ENCODE measurements around the gene THAP4.

The THAP4 gene, protein sequence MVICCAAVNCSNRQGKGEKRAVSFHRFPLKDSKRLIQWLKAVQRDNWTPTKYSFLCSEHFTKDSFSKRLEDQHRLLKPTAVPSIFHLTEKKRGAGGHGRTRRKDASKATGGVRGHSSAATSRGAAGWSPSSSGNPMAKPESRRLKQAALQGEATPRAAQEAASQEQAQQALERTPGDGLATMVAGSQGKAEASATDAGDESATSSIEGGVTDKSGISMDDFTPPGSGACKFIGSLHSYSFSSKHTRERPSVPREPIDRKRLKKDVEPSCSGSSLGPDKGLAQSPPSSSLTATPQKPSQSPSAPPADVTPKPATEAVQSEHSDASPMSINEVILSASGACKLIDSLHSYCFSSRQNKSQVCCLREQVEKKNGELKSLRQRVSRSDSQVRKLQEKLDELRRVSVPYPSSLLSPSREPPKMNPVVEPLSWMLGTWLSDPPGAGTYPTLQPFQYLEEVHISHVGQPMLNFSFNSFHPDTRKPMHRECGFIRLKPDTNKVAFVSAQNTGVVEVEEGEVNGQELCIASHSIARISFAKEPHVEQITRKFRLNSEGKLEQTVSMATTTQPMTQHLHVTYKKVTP

GRCh38 chr2:241637018-241637794, at the start of gene THAP4, which contains the start of gene ATG4B:
Gene THAP4 (minus strand): TSS chr2:241637158. CDS start chr2:241637017, 141 bp downstream.
Gene ATG4B (plus strand): TSS chr2:241637693. CDS start chr2:241637715, 22 bp downstream.
- Mint-ChIP-seq H3K4me1 (ENCODE audit: low read depth) (peaks cover 31% of the 10 kb centered on the region), H3K27me3 (ENCODE audit: low read depth) (no peaks in the 10 kb centered on the region)

DNA sequence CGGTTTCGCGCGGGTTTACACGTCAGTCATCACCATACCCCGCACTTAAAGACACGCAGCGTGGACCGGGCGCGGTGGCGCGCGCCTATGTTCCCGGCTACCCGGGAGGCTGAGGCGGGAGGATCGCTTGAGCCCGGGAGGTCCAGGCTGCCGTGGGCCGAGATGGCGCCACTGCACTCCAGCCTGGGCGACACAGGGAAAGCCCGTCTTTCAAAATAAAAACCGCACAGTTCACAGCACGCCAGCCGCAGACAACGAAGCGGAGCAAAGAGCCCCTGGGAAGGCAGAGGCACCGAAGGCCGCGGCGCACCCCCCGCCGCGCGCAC, 49.3 kb upstream of the THAP4 start:
- Mint-ChIP-seq H3K27me3 (ENCODE audit: low read depth) (no peaks in the 10 kb centered on the region), H3K36me3 (ENCODE audit: low read depth) (peaks cover 17% of the 10 kb centered on the region), H3K9me3 (no peaks in the 10 kb centered on the region)

More at GRCh38 chr2:241637018-241637794, at the start of gene THAP4, which contains the start of gene ATG4B:
- peak within 1 kb of the TSS; percentile 95 for H3K4me3 Mint-ChIP-seq
- peaks cover 20% of the 10 kb centered on the region for H3K36me3 Mint-ChIP-seq (ENCODE audit: low read depth)
- H3K9me3 Mint-ChIP-seq: peaks cover 3% of the 10 kb centered on the region
- peak within 1 kb of the TSS; percentile 91 for H3K27ac Mint-ChIP-seq

GRCh38 chr2:241680827-241681599, 44.1 kb upstream of the THAP4 start:
- no peaks in the 10 kb centered on the region for H3K9me3 Mint-ChIP-seq
- H3K4me1 Mint-ChIP-seq (ENCODE audit: low read depth): peaks cover 18% of the 10 kb centered on the region
- H3K27ac Mint-ChIP-seq: peak overlapping the region; percentile 5
- no peaks in the 10 kb centered on the region for H3K27me3 Mint-ChIP-seq (ENCODE audit: low read depth)
- H3K36me3 Mint-ChIP-seq (ENCODE audit: low read depth): peaks cover 24% of the 10 kb centered on the region
- no peak overlapping the region for H3K4me3 Mint-ChIP-seq

More for the DNA sequence above, 49.3 kb upstream of the THAP4 start:
- H3K4me3 Mint-ChIP-seq: peak overlapping the region; percentile 89
- H3K27ac Mint-ChIP-seq: peak overlapping the region; percentile 75
- peaks cover 27% of the 10 kb centered on the region for H3K4me1 Mint-ChIP-seq (ENCODE audit: low read depth)

DNA sequence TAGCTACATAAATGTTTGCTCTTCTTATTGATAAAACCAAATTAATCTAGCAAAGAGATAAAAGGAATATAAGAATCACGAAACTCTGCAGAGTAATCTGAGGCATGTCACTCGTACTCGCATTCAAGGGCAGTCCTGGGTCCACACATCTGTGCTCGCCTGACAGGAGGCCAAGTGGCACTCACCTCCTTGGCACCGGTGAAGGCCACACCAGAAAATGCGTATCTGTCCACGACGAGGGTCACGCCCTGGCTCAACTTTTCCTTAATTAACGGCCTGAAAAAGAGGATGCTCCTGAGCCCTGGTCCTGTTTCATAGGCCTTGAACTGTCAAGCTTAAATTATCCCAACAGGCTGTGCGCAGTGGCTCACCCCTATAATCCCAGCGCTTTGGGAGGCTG, 43.1 kb upstream of the THAP4 start:
- Mint-ChIP-seq H3K27ac (no peak overlapping the region), H3K36me3 (ENCODE audit: low read depth) (peaks cover 24% of the 10 kb centered on the region), H3K4me3 (no peak overlapping the region), H3K4me1 (ENCODE audit: low read depth) (peaks cover 10% of the 10 kb centered on the region), H3K9me3 (no peaks in the 10 kb centered on the region), H3K27me3 (ENCODE audit: low read depth) (no peaks in the 10 kb centered on the region)

DNA sequence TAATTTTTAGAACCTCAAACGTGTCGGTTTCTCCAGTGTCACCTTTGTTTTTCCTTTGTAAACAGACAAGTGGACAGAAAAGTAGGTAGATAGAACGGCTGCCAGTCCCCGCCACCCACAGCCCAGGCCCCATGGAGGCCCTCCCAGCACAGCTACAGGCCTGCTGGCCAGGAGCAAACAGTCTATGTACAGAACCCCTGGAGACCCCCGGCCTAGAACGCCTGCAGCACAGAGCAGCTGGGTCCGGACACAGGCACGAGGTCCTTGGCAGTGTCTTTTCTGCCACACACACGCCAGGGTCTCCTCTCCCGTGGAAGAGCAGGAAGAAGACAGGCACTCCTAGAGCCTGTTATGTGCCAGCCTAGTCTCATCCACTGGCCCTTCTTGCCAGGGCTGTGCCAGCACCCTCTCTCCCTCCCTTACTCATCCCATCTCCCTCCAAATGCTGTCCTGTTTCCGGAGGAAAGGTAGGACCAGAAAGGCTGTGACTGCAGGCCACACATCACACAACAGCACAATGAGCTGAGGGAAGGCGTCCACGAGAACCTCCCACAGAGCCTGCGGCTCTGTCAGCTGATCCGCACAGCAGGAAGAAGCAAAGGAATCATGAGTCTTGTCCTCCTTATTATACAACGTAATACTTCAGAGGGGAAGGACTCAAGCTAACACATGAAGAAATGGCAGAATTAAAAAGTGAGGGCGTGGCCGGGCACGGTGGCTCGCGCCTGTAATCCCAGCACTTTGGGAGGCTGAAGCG, 42.0 kb upstream of the THAP4 start:
- Mint-ChIP-seq H3K4me1 (ENCODE audit: low read depth) (peaks cover 3% of the 10 kb centered on the region), H3K36me3 (ENCODE audit: low read depth) (peaks cover 19% of the 10 kb centered on the region), H3K27me3 (ENCODE audit: low read depth) (no peaks in the 10 kb centered on the region), H3K9me3 (no peaks in the 10 kb centered on the region), H3K4me3 (no peak overlapping the region), H3K27ac (no peak overlapping the region)

- peaks cover 7% of the 10 kb centered on the region for H3K4me1 Mint-ChIP-seq (ENCODE audit: low read depth)
- peaks cover 24% of the 10 kb centered on the region for H3K36me3 Mint-ChIP-seq (ENCODE audit: low read depth)
- no peak overlapping the region for H3K27ac Mint-ChIP-seq
- no peaks in the 10 kb centered on the region for H3K9me3 Mint-ChIP-seq
- H3K27me3 Mint-ChIP-seq (ENCODE audit: low read depth): no peaks in the 10 kb centered on the region
- no peak overlapping the region for H3K4me3 Mint-ChIP-seq
Observed at GRCh38 chr2:241678307-241678706, 41.3 kb upstream of the THAP4 start.

- H3K9me3 Mint-ChIP-seq: no peaks in the 10 kb centered on the region
- no peak overlapping the region for H3K4me3 Mint-ChIP-seq
- H3K36me3 Mint-ChIP-seq (ENCODE audit: low read depth): peaks cover 22% of the 10 kb centered on the region
- peaks cover 7% of the 10 kb centered on the region for H3K4me1 Mint-ChIP-seq (ENCODE audit: low read depth)
- H3K27me3 Mint-ChIP-seq (ENCODE audit: low read depth): no peaks in the 10 kb centered on the region
- H3K27ac Mint-ChIP-seq: no peak overlapping the region
Observed at GRCh38 chr2:241677392-241677791, 40.4 kb upstream of the THAP4 start.

GRCh38 chr2:241676665-241677064, 39.7 kb upstream of the THAP4 start:
- peaks cover 21% of the 10 kb centered on the region for H3K36me3 Mint-ChIP-seq (ENCODE audit: low read depth)
- no peak overlapping the region for H3K27ac Mint-ChIP-seq
- H3K4me3 Mint-ChIP-seq: no peak overlapping the region
- peaks cover 7% of the 10 kb centered on the region for H3K4me1 Mint-ChIP-seq (ENCODE audit: low read depth)
- no peaks in the 10 kb centered on the region for H3K9me3 Mint-ChIP-seq
- H3K27me3 Mint-ChIP-seq (ENCODE audit: low read depth): no peaks in the 10 kb centered on the region

DNA sequence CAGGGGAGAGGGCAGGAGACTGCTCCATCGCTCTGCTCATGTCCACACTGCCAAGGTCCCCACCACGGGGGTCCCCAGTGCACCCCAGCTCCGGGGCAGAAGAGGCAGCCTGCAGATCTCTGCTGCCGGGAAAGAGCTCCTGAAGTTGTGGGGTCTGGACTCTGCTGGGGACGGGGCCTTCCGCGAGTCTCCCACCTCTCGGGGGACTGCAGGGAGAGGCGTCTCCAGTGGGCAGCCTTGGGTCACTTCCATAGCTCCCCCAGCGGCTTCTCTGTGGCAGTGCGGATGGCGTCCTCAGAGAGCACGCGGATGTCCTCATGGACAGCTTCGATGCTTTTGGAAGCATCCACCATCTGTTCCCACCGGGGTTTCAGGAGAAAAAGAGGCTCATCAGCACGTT, 38.9 kb upstream of the THAP4 start:
- Mint-ChIP-seq H3K27me3 (ENCODE audit: low read depth) (no peaks in the 10 kb centered on the region), H3K4me3 (no peak overlapping the region), H3K9me3 (no peaks in the 10 kb centered on the region), H3K27ac (no peak overlapping the region), H3K36me3 (ENCODE audit: low read depth) (peaks cover 17% of the 10 kb centered on the region), H3K4me1 (ENCODE audit: low read depth) (peaks cover 7% of the 10 kb centered on the region)

GRCh38 chr2:241673797-241674725, 37.1 kb upstream of the THAP4 start:
- H3K36me3 Mint-ChIP-seq (ENCODE audit: low read depth): peaks cover 9% of the 10 kb centered on the region
- H3K4me1 Mint-ChIP-seq (ENCODE audit: low read depth): peaks cover 4% of the 10 kb centered on the region
- H3K9me3 Mint-ChIP-seq: no peaks in the 10 kb centered on the region
- H3K27ac Mint-ChIP-seq: no peak overlapping the region
- no peak overlapping the region for H3K4me3 Mint-ChIP-seq
- H3K27me3 Mint-ChIP-seq (ENCODE audit: low read depth): no peaks in the 10 kb centered on the region

DNA sequence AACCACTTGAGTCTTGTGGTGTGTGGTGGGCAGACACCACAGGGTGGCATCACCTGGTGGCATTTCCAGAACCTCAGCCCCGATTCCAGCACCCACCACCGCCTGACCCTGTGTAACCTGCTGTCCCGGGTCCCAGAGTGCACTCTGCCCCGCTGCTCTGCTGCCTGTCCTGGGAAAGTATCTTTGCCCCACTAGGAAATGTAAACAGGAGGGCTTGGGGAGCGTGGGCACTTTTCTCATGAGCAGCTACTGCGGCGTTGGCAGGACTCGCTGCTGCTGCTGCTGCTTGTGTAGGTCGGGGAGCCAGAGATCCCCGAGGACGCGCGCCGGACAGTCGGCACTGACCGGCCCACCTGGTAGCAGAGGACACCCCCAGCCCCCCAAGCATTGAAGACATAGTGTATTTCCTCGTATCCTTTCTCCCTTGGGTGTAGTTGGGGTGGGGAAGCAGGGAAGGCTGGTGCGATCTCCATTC, 36.3 kb upstream of the THAP4 start:
- H3K4me3 Mint-ChIP-seq: no peak overlapping the region
- no peaks in the 10 kb centered on the region for H3K27me3 Mint-ChIP-seq (ENCODE audit: low read depth)
- no peaks in the 10 kb centered on the region for H3K9me3 Mint-ChIP-seq
- peak overlapping the region; percentile 52 for H3K27ac Mint-ChIP-seq
- peaks cover 9% of the 10 kb centered on the region for H3K36me3 Mint-ChIP-seq (ENCODE audit: low read depth)
- H3K4me1 Mint-ChIP-seq (ENCODE audit: low read depth): peaks cover 4% of the 10 kb centered on the region

DNA sequence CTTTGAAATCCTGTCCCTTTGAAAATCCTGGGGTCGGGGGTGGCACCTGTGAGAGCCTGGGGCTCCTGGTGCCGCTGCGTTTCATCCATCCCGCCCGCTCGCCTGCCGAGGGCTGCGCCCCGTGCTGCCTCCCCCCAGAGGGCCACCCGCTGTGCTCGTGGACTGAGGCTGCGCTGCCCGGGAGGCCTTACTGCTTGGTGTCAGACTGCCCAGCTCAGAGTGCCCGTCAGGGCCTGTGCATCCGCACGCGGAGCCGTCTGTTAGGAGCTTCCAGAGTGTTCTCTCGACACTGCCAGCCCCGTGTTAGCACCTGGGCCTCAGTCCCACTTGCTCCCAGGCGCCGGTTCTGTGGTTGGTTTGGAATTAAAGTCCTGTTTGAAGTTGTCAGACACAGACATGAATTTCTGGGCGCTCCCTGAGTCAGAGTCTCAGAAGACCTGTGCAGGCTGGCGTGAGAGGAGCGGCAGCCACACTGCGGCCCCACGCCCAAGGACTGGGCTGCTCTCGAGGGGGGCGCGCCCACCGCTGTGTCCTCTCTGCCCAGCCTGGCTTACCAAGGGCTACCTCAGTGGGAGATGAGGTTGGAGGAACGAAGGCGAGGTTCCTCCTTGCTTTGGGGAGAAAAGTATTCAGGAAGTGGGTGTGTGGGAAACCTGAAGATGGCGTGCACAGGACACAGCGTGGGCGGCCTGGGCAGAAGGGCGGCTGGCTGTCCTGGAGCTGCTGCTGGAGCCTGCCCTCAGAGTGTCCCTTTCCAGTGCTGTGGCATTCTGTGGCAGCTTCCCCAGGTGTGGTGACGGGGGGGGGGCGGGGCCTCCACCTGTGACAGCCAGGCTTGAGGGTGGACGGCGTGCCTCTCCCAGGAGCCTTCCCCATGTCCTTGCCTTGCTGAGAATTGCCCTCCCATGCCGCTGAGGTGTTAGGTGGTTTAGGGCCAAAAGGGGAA, 35.6 kb upstream of the THAP4 start:
- H3K27ac Mint-ChIP-seq: no peak overlapping the region

More for the DNA sequence above, 35.6 kb upstream of the THAP4 start:
- peaks cover 9% of the 10 kb centered on the region for H3K36me3 Mint-ChIP-seq (ENCODE audit: low read depth)
- no peak overlapping the region for H3K4me3 Mint-ChIP-seq
- no peaks in the 10 kb centered on the region for H3K27me3 Mint-ChIP-seq (ENCODE audit: low read depth)
- no peaks in the 10 kb centered on the region for H3K9me3 Mint-ChIP-seq
- peaks cover 4% of the 10 kb centered on the region for H3K4me1 Mint-ChIP-seq (ENCODE audit: low read depth)
